Endothelial cell of umbilical vein (primary cell): ENCODE data around the gene USP16. TPM values are rescaled to one million over a fixed set of nuclear protein-coding genes. Genes with fewer than 3 reads are reported as not detected.

Experiments
- BruUV-seq: library from RNA; stranded (reverse); fragments of 400-500 nt; replicated peaks from 2 replicates; lab custom pipeline; 2021; lab: Mats Ljungman, UMichigan
- CTCF ChIA-PET: fragments of 300-600, 350-600 bp; sonication (Branson Sonifier 250); formaldehyde crosslinking; loops from one replicate; lab custom pipeline; 2021; ENCODE audit warnings: antibody characterized with exemption, inconsistent platforms; lab: Charles Lee
- POLR2A ChIA-PET: fragments of 300-600, 350-600 bp; sonication (Branson Sonifier 250); formaldehyde crosslinking; loops from one replicate; lab custom pipeline; 2021; ENCODE audit warnings: antibody characterized with exemption, inconsistent platforms; lab: Charles Lee
- DNase-seq: peaks from one replicate; pipeline ENCODE4 v3.0.0-alpha.2; 2011; ENCODE audit warnings: low read depth, low spot score
- FAIRE-seq: peaks from 2 replicates; lab custom pipeline; 2011; peaks lifted over from hg19 to GRCh38; lab: Jason Lieb, UNC
- H2AFZ ChIP-seq: 2 replicates; pipeline ENCODE4 v1.6.0; 2012; ENCODE audit warnings: low read depth, low read length, control low read depth, inconsistent platforms
- H3K27ac ChIP-seq: 2 replicates; pipeline ENCODE4 v1.5.1; 2011; ENCODE audit warnings: low read depth, mild to moderate bottlenecking, control low read depth, low read length, moderate library complexity; ENCODE audit not compliant: insufficient read depth
- H3K27me3 ChIP-seq, 2 experiments: 2 replicates each; pipeline versions ENCODE4 v1.6.0 to v1.6.1; 2011; ENCODE audit warnings: low read length in 2 of 2, mixed read lengths in 1 of 2; ENCODE audit not compliant: control insufficient read depth in 2 of 2, insufficient read depth in 2 of 2
- H3K36me3 ChIP-seq, 2 experiments: 2 replicates in 1 of 2; 3 replicates in 1 of 2; pipeline ENCODE4 v1.5.1; 2011; ENCODE audit warnings: low read length in 2 of 2, mild to moderate bottlenecking in 1 of 2, moderate library complexity in 1 of 2; ENCODE audit not compliant: control insufficient read depth in 2 of 2, insufficient read depth in 2 of 2; ENCODE audit errors: extremely low read depth in 1 of 2
- H3K4me1 ChIP-seq: 3 replicates; pipeline ENCODE4 v1.5.1; 2011; ENCODE audit warnings: mild to moderate bottlenecking, low read length; ENCODE audit not compliant: control insufficient read depth, insufficient read depth; ENCODE audit errors: extremely low read depth
- H3K4me2 ChIP-seq: 2 replicates; pipeline ENCODE4 v1.6.1; 2011; ENCODE audit warnings: low read length, control low read depth, mixed read lengths; ENCODE audit not compliant: insufficient read depth
- H3K4me3 ChIP-seq, 3 experiments: fragments of 200-600 bp in 1 of 3; sonication (generic), shearing (Covaris generic) in 1 of 3; replicated peaks in 1 of 3; 2 replicates each; pipeline ENCODE4 v1.5.1; 2011 to 2016; ENCODE audit warnings: control low read depth in 3 of 3, low read length in 3 of 3, mild to moderate bottlenecking in 2 of 3, inconsistent platforms in 1 of 3, low read depth in 1 of 3, moderate library complexity in 1 of 3; ENCODE audit not compliant: insufficient read depth in 1 of 3
- H3K79me2 ChIP-seq: 2 replicates; pipeline ENCODE4 v1.6.0; 2012; ENCODE audit warnings: low read length, inconsistent platforms; ENCODE audit not compliant: control insufficient read depth, insufficient read depth
- H3K9ac ChIP-seq: replicated peaks from 2 replicates; pipeline ENCODE3; 2011; ENCODE audit warnings: low read length, control low read depth; ENCODE audit not compliant: insufficient read depth; ENCODE audit errors: extremely low read depth
- H3K9me1 ChIP-seq: replicated peaks from 3 replicates; pipeline ENCODE4 v1.6.0; 2011; ENCODE audit warnings: mild to moderate bottlenecking, low read length; ENCODE audit not compliant: control insufficient read depth, insufficient read depth; ENCODE audit errors: extremely low read depth
- H3K9me3 ChIP-seq: replicated peaks from 2 replicates; pipeline ENCODE4 v1.5.1; 2012; ENCODE audit warnings: low read length, inconsistent platforms; ENCODE audit not compliant: control insufficient read depth, insufficient read depth
- H4K20me1 ChIP-seq: replicated peaks from 2 replicates; pipeline ENCODE3; 2011; ENCODE audit warnings: mild to moderate bottlenecking, low read length; ENCODE audit not compliant: control insufficient read depth, insufficient read depth; ENCODE audit errors: extremely low read depth
- CTCF ChIP-seq, 2 donors: IDR thresholded peaks; 1 replicate in 1 of 2; 2 replicates in 1 of 2; pipeline ENCODE4 v1.5.1; 2011; ENCODE audit warnings: low read length in 2 of 2, mild to moderate bottlenecking in 2 of 2, moderate library complexity in 2 of 2, control low read depth in 1 of 2, inconsistent platforms in 1 of 2, low read depth in 1 of 2; ENCODE audit not compliant: insufficient read depth in 1 of 2; ENCODE audit errors: extremely low read depth in 1 of 2
- EZH2 ChIP-seq: IDR thresholded peaks from 2 replicates; pipeline ENCODE4 v1.6.1; 2012; ENCODE audit warnings: borderline replicate concordance, low read depth, mild to moderate bottlenecking, moderate library complexity, low read length, inconsistent platforms; ENCODE audit not compliant: severe bottlenecking
- FOS ChIP-seq: IDR thresholded peaks from 2 replicates; pipeline ENCODE4 v1.6.1; 2011; ENCODE audit warnings: mild to moderate bottlenecking, low read length, moderate library complexity, borderline replicate concordance; ENCODE audit not compliant: insufficient read depth
- GATA2 ChIP-seq: IDR thresholded peaks from 2 replicates; pipeline ENCODE4 v1.7.0; 2011; ENCODE audit warnings: low read depth, mild to moderate bottlenecking, moderate library complexity, mixed read lengths, low read length; ENCODE audit not compliant: insufficient read length, insufficient read depth
- JUN ChIP-seq: IDR thresholded peaks from 2 replicates; pipeline ENCODE4 v1.6.1; 2011; ENCODE audit warnings: borderline replicate concordance, low read depth; ENCODE audit not compliant: insufficient read length, insufficient read depth
- POLR2A ChIP-seq: IDR thresholded peaks from 2 replicates; pipeline ENCODE4 v1.6.1; 2012; ENCODE audit warnings: low read depth, mild to moderate bottlenecking, control low read depth, low read length
- dilution Hi-C: fragments of 300-500 bp; cut with MboI; formaldehyde crosslinking; loops from one replicate; pipeline ENCODE4 v1.15.0; 2019; ENCODE audit warnings: low sequenced_read_pairs; ENCODE audit not compliant: extremely low pct_ligation_motif_present
- intact Hi-C: fragments of 100-400 bp; cut with micrococcal nuclease; formaldehyde crosslinking; loops from one replicate; pipeline ENCODE4 v1.10.0; 2022
- polyA plus RNA-seq, 4 experiments: library from polyadenylated mRNA; depleted of rRNA in 3 of 4; stranded (reverse) in 3 of 4; unstranded in 1 of 4; fragments of >200 nt; gene quantifications; 2 replicates each; pipeline versions ENCODE4 v1.2.1 to v1.2.3, GENCODE V29; 2011 to 2012; ENCODE audit warnings: missing spikeins in 1 of 4
- total RNA-seq: library from RNA; stranded (reverse); gene quantifications from 2 replicates; pipeline ENCODE4 v1.2.3, GENCODE V29; 2021

USP16 gene
- total and polyA plus RNA-seq, 2 donors (not counting 3 experiments of a cell fraction or from before 2014, with no cell fraction given) = 5.9 to 31.3 TPM

- no TSS peak for BruUV-seq
- H3K4me2 ChIP-seq = peak overlapping the region; percentile 54
- no peak overlapping the region for H3K9ac ChIP-seq
- H3K79me2 ChIP-seq = no peaks in the 10 kb centered on the region
- POLR2A ChIA-PET = no interaction called here
- peak overlapping the region; percentile 65 for H3K27ac ChIP-seq
- no peaks in the 10 kb centered on the region for H4K20me1 ChIP-seq
- FAIRE-seq (peak; percentile 35), DNase-seq (peak; percentile 63)
- no peaks in the 10 kb centered on the region for H3K9me1 ChIP-seq
- no peaks in the 10 kb centered on the region for H3K36me3 ChIP-seq
- intact Hi-C loops = loop anchor here (1.0 to 5.0 kb wide), 4 partner anchors 54 to 406 kb away; partner anchors contain the start of gene BACH1
- H3K4me3 ChIP-seq = no peak overlapping the region
- TF ChIP-seq JUN = peak; percentile 59
- no peak for TF ChIP-seq EZH2
- peak; percentile 70 for TF ChIP-seq FOS
- dilution Hi-C loops = no loop called here
- H2AFZ ChIP-seq = no peak overlapping the region
- H3K4me1 ChIP-seq = peaks cover 22% of the 10 kb centered on the region
- CTCF ChIA-PET = interaction anchor here (1.2 to 8.9 kb wide), 15 partner anchors 14 to 760 kb away, joined by 3 to 134 read pairs (median 5); partner anchors contain the start of gene CCT8
- H3K9me3 ChIP-seq = no peaks in the 10 kb centered on the region
- H3K27me3 ChIP-seq = no peaks in the 10 kb centered on the region
Measured at GRCh38 chr21:29091033-29091432, 66.6 kb downstream of the USP16 start.

- intact Hi-C loops (loop anchor here (5.0 kb wide), 1 partner anchor 405 kb away; no protein-coding TSS in a partner anchor), dilution Hi-C loops (no loop called here)
- H3K4me2 ChIP-seq = no peak overlapping the region
- BruUV-seq = no TSS peak
- H3K79me2 ChIP-seq = no peaks in the 10 kb centered on the region
- ChIA-PET POLR2A (no interaction called here), CTCF (interaction anchor here (0.5 to 8.9 kb wide), 11 partner anchors 13 to 285 kb away, joined by 3 to 134 read pairs (median 5); partner anchors contain the start of gene BACH1)
- TF ChIP-seq GATA2 (peak; percentile 12), POLR2A (no peak), CTCF (IDR thresholded peaks at IDR 0.05; ENCODE audit: extremely low read depth in 1 of 2, insufficient read depth in 1 of 2, low read depth in 1 of 2, low read length in 2 of 2) (no peak), JUN (no peak)
- H2AFZ ChIP-seq = peak overlapping the region; percentile 94
- no peaks in the 10 kb centered on the region for H3K9me1 ChIP-seq
- peak overlapping the region; percentile 35 for H3K27ac ChIP-seq
- peaks cover 22% of the 10 kb centered on the region for H3K4me1 ChIP-seq
- H3K9ac ChIP-seq = no peak overlapping the region
- DNase-seq (peak; percentile 15), FAIRE-seq (peak; percentile 63)
- no peaks in the 10 kb centered on the region for H3K27me3 ChIP-seq
- no peaks in the 10 kb centered on the region for H4K20me1 ChIP-seq
- no peaks in the 10 kb centered on the region for H3K9me3 ChIP-seq
- no peaks in the 10 kb centered on the region for H3K36me3 ChIP-seq
- H3K4me3 ChIP-seq = no peak overlapping the region
Measured at GRCh38 chr21:29092102-29092959, 67.9 kb downstream of the USP16 start.
